Thyroid gland (tissue), 4 donors: ENCODE measurements around the gene AKIRIN1. TPM values are rescaled to one million over a fixed set of nuclear protein-coding genes. Genes with fewer than 3 reads are reported as not detected.

Source experiments
- small RNA-seq: library from RNA; depleted of rRNA; stranded (forward); fragments of <200 nt; gene quantifications from one replicate; pipeline ENCODE3, GENCODE V24; 2016
- total RNA-seq, 4 donors: library from RNA; depleted of rRNA; stranded (reverse); fragments of >200 nt; gene quantifications; one replicate each; pipeline ENCODE4 v1.2.3, GENCODE V29; 2016

AKIRIN1 gene
- total RNA-seq, 4 donors from 2014 or later, result 46.8 to 64.6 (median 56.7) TPM

Small RNAs within 50 kb of the gene (small RNA-seq; reads per million reads assigned to genes)
- not detected for gene RF00019

Other genes starting within 250 kb of the AKIRIN1 start
- gene RRAGC, start 131.5 kb upstream of the AKIRIN1 start, total RNA-seq, result 10 to 100 TPM; 13.2 to 20.3 (median 15.7) TPM
- 10 to 100 TPM; 21.6 to 31.4 (median 24.0) TPM for gene MYCBP, start 117.9 kb upstream of the AKIRIN1 start, total RNA-seq
- not detected for gene GJA9, start 109.7 kb upstream of the AKIRIN1 start, total RNA-seq
- not detected for gene RHBDL2, start 49.4 kb upstream of the AKIRIN1 start, total RNA-seq
- 100 to 1,000 TPM; 428 to 631 (median 514) TPM for gene NDUFS5, start 35.1 kb downstream of the AKIRIN1 start, total RNA-seq
- gene MACF1, start 213.4 kb downstream of the AKIRIN1 start, total RNA-seq, result 100 to 1,000 TPM; 308 to 834 (median 427) TPM